ENCODE measurements around the gene SCN5A. TPM values are rescaled to one million over a fixed set of nuclear protein-coding genes. Genes with fewer than 3 reads are reported as not detected.

Gene SCN5A
- total and polyA plus RNA-seq, 4 donors = 0.01 to 0.14 TPM; not detected in 2

- TF ChIP-seq ATF3 (IDR thresholded peaks at IDR 0.05) = no peak
- Histone ChIP-seq H3K9me3 (ENCODE audit: control insufficient read depth in 4 of 4, low read length in 3 of 4) (no peaks in the 10 kb centered on the region), H3K9ac (ENCODE audit: low read depth in 1 of 2, low read length in 2 of 2) (no peak overlapping the region), H3K27me3 (ENCODE audit: control insufficient read depth in 4 of 4, insufficient read depth in 4 of 4, low read length in 3 of 4) (no peaks in the 10 kb centered on the region), H3K4me1 (ENCODE audit: control insufficient read depth in 4 of 4, insufficient read depth in 4 of 4, low read length in 3 of 4) (no peaks in the 10 kb centered on the region), H3K27ac (ENCODE audit: low read depth in 1 of 2, low read length in 2 of 2) (no peak overlapping the region), H3K36me3 (ENCODE audit: control insufficient read depth in 4 of 4, insufficient read depth in 3 of 4, low read depth in 1 of 4, low read length in 3 of 4) (no peaks in the 10 kb centered on the region), H3K4me3 (ENCODE audit: low read depth in 1 of 3, low read length in 3 of 3) (no peak overlapping the region)
- 81% methylated on average over 14 of the region's 14 CpGs for WGBS
- no peak for DNase-seq (ENCODE audit: low spot score)
These were observed 62.7 kb downstream of the SCN5A start for GRCh38 chr3:38586546-38587520.

GRCh38 chr3:38585791-38586420 is 63.6 kb downstream of the SCN5A start:
- H3K9me3 ChIP-seq (ENCODE audit: control insufficient read depth in 4 of 4, low read length in 3 of 4) = no peaks in the 10 kb centered on the region

GRCh38 chr3:38583688-38584087 is 65.8 kb downstream of the SCN5A start:
- no peaks in the 10 kb centered on the region for H3K27me3 ChIP-seq (ENCODE audit: control insufficient read depth in 4 of 4, insufficient read depth in 4 of 4, low read length in 3 of 4)
- no peaks in the 10 kb centered on the region for H3K36me3 ChIP-seq (ENCODE audit: control insufficient read depth in 4 of 4, insufficient read depth in 3 of 4, low read depth in 1 of 4, low read length in 3 of 4)
- WGBS = 83% methylated on average over 6 of the region's 6 CpGs
- H3K9me3 ChIP-seq (ENCODE audit: control insufficient read depth in 4 of 4, low read length in 3 of 4) = no peaks in the 10 kb centered on the region
- H3K9ac ChIP-seq (ENCODE audit: low read depth in 1 of 2, low read length in 2 of 2) = no peak overlapping the region
- no peak overlapping the region for H3K4me3 ChIP-seq (ENCODE audit: low read depth in 1 of 3, low read length in 3 of 3)
- no peaks in the 10 kb centered on the region for H3K4me1 ChIP-seq (ENCODE audit: control insufficient read depth in 4 of 4, insufficient read depth in 4 of 4, low read length in 3 of 4)
- H3K27ac ChIP-seq (ENCODE audit: low read depth in 1 of 2, low read length in 2 of 2) = no peak overlapping the region
- DNase-seq (ENCODE audit: low spot score) = peak; percentile 16
- TF ChIP-seq RXRA (IDR thresholded peaks at IDR 0.05) = no peak
- TF ChIP-seq YY1 (IDR thresholded peaks at IDR 0.05) = no peak
- TF ChIP-seq ZBTB33 (IDR thresholded peaks at IDR 0.05) = no peak
- TF ChIP-seq MAX (IDR thresholded peaks at IDR 0.05) = no peak
- no peak for TF ChIP-seq JUND (IDR thresholded peaks at IDR 0.05)
- TF ChIP-seq EGR1 (IDR thresholded peaks at IDR 0.05; ENCODE audit: low read depth in 2 of 2) = no peak
- TF ChIP-seq NR2F2 (IDR thresholded peaks at IDR 0.05) = no peak
- no peak for TF ChIP-seq FOXA1 (IDR thresholded peaks at IDR 0.05)

More at GRCh38 chr3:38585791-38586420, 63.6 kb downstream of the SCN5A start:
- no peaks in the 10 kb centered on the region for H3K27me3 ChIP-seq (ENCODE audit: control insufficient read depth in 4 of 4, insufficient read depth in 4 of 4, low read length in 3 of 4)
- DNase-seq (ENCODE audit: low spot score) = no peak
- 88% methylated on average over 8 of the region's 8 CpGs for WGBS
- no peaks in the 10 kb centered on the region for H3K36me3 ChIP-seq (ENCODE audit: control insufficient read depth in 4 of 4, insufficient read depth in 3 of 4, low read depth in 1 of 4, low read length in 3 of 4)
- H3K9ac ChIP-seq (ENCODE audit: low read depth in 1 of 2, low read length in 2 of 2) = no peak overlapping the region
- TF ChIP-seq HNF4G (IDR thresholded peaks at IDR 0.05) (no peak), REST (IDR thresholded peaks at IDR 0.05) (no peak), RXRA (IDR thresholded peaks at IDR 0.05) (no peak), TAF1 (conservative IDR thresholded peaks at IDR 0.05) (no peak), RAD21 (IDR thresholded peaks at IDR 0.05) (no peak), GABPA (IDR thresholded peaks at IDR 0.05 in 1 of 2, conservative IDR thresholded peaks at IDR 0.05 in 1 of 2) (no peak), SP1 (IDR thresholded peaks at IDR 0.05) (no peak)
- H3K4me3 ChIP-seq (ENCODE audit: low read depth in 1 of 3, low read length in 3 of 3) = no peak overlapping the region
- no peaks in the 10 kb centered on the region for H3K4me1 ChIP-seq (ENCODE audit: control insufficient read depth in 4 of 4, insufficient read depth in 4 of 4, low read length in 3 of 4)
- no peak overlapping the region for H3K27ac ChIP-seq (ENCODE audit: low read depth in 1 of 2, low read length in 2 of 2)

Measured in liver (tissue), 9 donors.